Keratinocyte (primary cell): Measurements from ENCODE around the gene INSRR. TPM values are rescaled to one million over a fixed set of nuclear protein-coding genes. Genes with fewer than 3 reads are reported as not detected.

Source experiments
- DNase-seq: peaks from one replicate; pipeline ENCODE4 v3.0.0-alpha.2; 2011; ENCODE audit warnings: low read depth, missing footprints, low spot score
- FAIRE-seq: peaks from 2 replicates; lab custom pipeline; 2011; peaks lifted over from hg19 to GRCh38; lab: Jason Lieb, UNC
- H2AFZ ChIP-seq: 2 replicates; pipeline ENCODE4 v1.6.0; 2012; ENCODE audit warnings: low read length, control low read depth, inconsistent platforms; ENCODE audit not compliant: control insufficient read depth
- H3K27ac ChIP-seq: 2 replicates; pipeline ENCODE4 v1.5.1; 2011; ENCODE audit warnings: low read length; ENCODE audit not compliant: control insufficient read depth, insufficient read depth
- H3K27me3 ChIP-seq: 3 replicates; pipeline ENCODE4 v1.6.0; 2011; ENCODE audit warnings: low read length; ENCODE audit not compliant: control insufficient read depth, insufficient read depth; ENCODE audit errors: extremely low read depth
- H3K36me3 ChIP-seq, 2 experiments: 2 replicates in 1 of 2; 3 replicates in 1 of 2; pipeline ENCODE4 v1.5.1; 2011; ENCODE audit warnings: low read length in 2 of 2, mild to moderate bottlenecking in 1 of 2; ENCODE audit not compliant: control insufficient read depth in 2 of 2, insufficient read depth in 2 of 2; ENCODE audit errors: extremely low read depth in 1 of 2
- H3K4me1 ChIP-seq: 3 replicates; pipeline ENCODE4 v1.5.1; 2011; ENCODE audit warnings: low read length; ENCODE audit not compliant: control insufficient read depth, insufficient read depth; ENCODE audit errors: extremely low read depth
- H3K4me2 ChIP-seq: 3 replicates; pipeline ENCODE4 v1.6.0; 2011; ENCODE audit warnings: low read depth, low read length; ENCODE audit not compliant: control insufficient read depth, insufficient read depth; ENCODE audit errors: extremely low read depth
- H3K4me3 ChIP-seq, 3 experiments: fragments of 200-600 bp in 1 of 3; sonication (generic) in 1 of 3; 2 replicates in 2 of 3; 3 replicates in 1 of 3; pipeline ENCODE4 v1.5.1; 2011 to 2016; ENCODE audit warnings: low read length in 3 of 3, mild to moderate bottlenecking in 3 of 3, control low read depth in 2 of 3, inconsistent platforms in 1 of 3, low read depth in 1 of 3, mixed read lengths in 1 of 3, mixed run types in 1 of 3, moderate library complexity in 1 of 3; ENCODE audit not compliant: control insufficient read depth in 2 of 3, insufficient read depth in 2 of 3; ENCODE audit errors: extremely low read depth in 1 of 3
- H3K79me2 ChIP-seq: 2 replicates; pipeline ENCODE4 v1.6.0; 2012; ENCODE audit warnings: low read length; ENCODE audit not compliant: control insufficient read depth, insufficient read depth
- H3K9ac ChIP-seq: 3 replicates; pipeline ENCODE4 v1.6.0; 2011; ENCODE audit warnings: low read length; ENCODE audit not compliant: control insufficient read depth, insufficient read depth; ENCODE audit errors: extremely low read depth
- H3K9me1 ChIP-seq: 3 replicates; pipeline ENCODE4 v1.6.0; 2011; ENCODE audit warnings: low read length; ENCODE audit not compliant: control insufficient read depth, insufficient read depth; ENCODE audit errors: extremely low read depth
- H3K9me3 ChIP-seq: 2 replicates; pipeline ENCODE4 v1.5.1; 2012; ENCODE audit warnings: low read depth, low read length; ENCODE audit not compliant: control insufficient read depth
- H4K20me1 ChIP-seq: 3 replicates; pipeline ENCODE4 v1.6.0; 2011; ENCODE audit warnings: low read length; ENCODE audit not compliant: control insufficient read depth, insufficient read depth; ENCODE audit errors: extremely low read depth
- EZH2 ChIP-seq: IDR thresholded peaks from one replicate; pipeline ENCODE4 v1.6.1; 2012; ENCODE audit warnings: inconsistent platforms, mild to moderate bottlenecking, low read length, moderate library complexity
- dilution Hi-C: fragments of 300-500 bp; cut with MboI; formaldehyde crosslinking; loops from one replicate; pipeline ENCODE4 v1.7.0; 2020; ENCODE audit warnings: low sequenced_read_pairs; ENCODE audit not compliant: extremely low pct_ligation_motif_present
- polyA plus RNA-seq, 5 experiments: library from polyadenylated mRNA; depleted of rRNA in 3 of 5; stranded (reverse) in 3 of 5; stranded (forward) in 1 of 5; unstranded in 1 of 5; fragments of >200 nt; gene quantifications; 1 replicate in 1 of 5; 2 replicates in 3 of 5; 3 replicates in 1 of 5; pipeline versions ENCODE4 v1.2.1 to v1.2.3, GENCODE V29; 2011 to 2012; ENCODE audit warnings: missing spikeins in 2 of 5, low read depth in 1 of 5, low replicate concordance in 1 of 5
- TF ChIP-seq, protein P1 (sequence below), 3 experiments: IDR thresholded peaks in 1 of 3; conservative IDR thresholded peaks in 1 of 3; optimal IDR thresholded peaks in 1 of 3; 2 replicates in 2 of 3; 3 replicates in 1 of 3; pipeline versions ENCODE3 to v1.5.1; 2011; ENCODE audit warnings: low read length in 3 of 3, mild to moderate bottlenecking in 3 of 3, moderate library complexity in 2 of 3, control low read depth in 1 of 3, inconsistent platforms in 1 of 3; ENCODE audit not compliant: insufficient read depth in 2 of 3; ENCODE audit errors: extremely low read depth in 1 of 3

INSRR gene
- polyA plus RNA-seq, 1 donor (not counting 4 experiments of a cell fraction or from before 2014, with no cell fraction given): not detected

DNA sequence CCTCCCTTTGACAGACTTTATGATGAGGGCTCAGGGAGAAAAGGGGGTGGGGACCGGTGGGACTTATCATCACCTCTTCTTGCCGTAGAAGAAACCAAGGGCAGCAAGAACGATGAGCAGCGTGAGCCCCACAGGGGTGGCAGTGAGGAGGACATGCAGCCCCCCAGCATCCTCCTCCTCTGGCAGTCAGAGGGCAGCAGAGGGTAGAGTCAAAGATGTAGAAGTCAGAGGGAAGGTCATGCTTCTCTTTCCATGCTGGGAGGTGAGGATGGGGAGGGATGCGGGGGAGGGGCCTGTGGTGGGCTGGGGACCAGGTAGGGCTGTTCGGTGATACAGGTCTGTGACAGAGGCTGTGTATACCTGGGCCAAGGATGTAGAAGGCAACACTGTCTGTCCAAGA is 14.8 kb downstream of the INSRR start:
- no peak for FAIRE-seq
- no peak for DNase-seq
- H3K9me3 ChIP-seq: no peaks in the 10 kb centered on the region
- no peak overlapping the region for H2AFZ ChIP-seq
- H3K9me1 ChIP-seq: no peaks in the 10 kb centered on the region
- TF ChIP-seq, protein P1, sequence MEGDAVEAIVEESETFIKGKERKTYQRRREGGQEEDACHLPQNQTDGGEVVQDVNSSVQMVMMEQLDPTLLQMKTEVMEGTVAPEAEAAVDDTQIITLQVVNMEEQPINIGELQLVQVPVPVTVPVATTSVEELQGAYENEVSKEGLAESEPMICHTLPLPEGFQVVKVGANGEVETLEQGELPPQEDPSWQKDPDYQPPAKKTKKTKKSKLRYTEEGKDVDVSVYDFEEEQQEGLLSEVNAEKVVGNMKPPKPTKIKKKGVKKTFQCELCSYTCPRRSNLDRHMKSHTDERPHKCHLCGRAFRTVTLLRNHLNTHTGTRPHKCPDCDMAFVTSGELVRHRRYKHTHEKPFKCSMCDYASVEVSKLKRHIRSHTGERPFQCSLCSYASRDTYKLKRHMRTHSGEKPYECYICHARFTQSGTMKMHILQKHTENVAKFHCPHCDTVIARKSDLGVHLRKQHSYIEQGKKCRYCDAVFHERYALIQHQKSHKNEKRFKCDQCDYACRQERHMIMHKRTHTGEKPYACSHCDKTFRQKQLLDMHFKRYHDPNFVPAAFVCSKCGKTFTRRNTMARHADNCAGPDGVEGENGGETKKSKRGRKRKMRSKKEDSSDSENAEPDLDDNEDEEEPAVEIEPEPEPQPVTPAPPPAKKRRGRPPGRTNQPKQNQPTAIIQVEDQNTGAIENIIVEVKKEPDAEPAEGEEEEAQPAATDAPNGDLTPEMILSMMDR (optimal IDR thresholded peaks at IDR 0.05 in 1 of 3, IDR thresholded peaks at IDR 0.05 in 1 of 3, conservative IDR thresholded peaks at IDR 0.05 in 1 of 3; ENCODE audit: extremely low read depth in 1 of 3, insufficient read depth in 2 of 3, low read length in 3 of 3): no peak
- no peak for TF ChIP-seq EZH2
- H3K4me1 ChIP-seq: peaks cover 2% of the 10 kb centered on the region
- dilution Hi-C loops: no loop called here
- no peak overlapping the region for H3K4me3 ChIP-seq
- no peak overlapping the region for H3K9ac ChIP-seq
- no peak overlapping the region for H3K27ac ChIP-seq
- H3K36me3 ChIP-seq: no peaks in the 10 kb centered on the region
- peaks cover 73% of the 10 kb centered on the region for H3K27me3 ChIP-seq
- H4K20me1 ChIP-seq: peaks cover 2% of the 10 kb centered on the region
- H3K4me2 ChIP-seq: no peak overlapping the region
- no peaks in the 10 kb centered on the region for H3K79me2 ChIP-seq

DNA sequence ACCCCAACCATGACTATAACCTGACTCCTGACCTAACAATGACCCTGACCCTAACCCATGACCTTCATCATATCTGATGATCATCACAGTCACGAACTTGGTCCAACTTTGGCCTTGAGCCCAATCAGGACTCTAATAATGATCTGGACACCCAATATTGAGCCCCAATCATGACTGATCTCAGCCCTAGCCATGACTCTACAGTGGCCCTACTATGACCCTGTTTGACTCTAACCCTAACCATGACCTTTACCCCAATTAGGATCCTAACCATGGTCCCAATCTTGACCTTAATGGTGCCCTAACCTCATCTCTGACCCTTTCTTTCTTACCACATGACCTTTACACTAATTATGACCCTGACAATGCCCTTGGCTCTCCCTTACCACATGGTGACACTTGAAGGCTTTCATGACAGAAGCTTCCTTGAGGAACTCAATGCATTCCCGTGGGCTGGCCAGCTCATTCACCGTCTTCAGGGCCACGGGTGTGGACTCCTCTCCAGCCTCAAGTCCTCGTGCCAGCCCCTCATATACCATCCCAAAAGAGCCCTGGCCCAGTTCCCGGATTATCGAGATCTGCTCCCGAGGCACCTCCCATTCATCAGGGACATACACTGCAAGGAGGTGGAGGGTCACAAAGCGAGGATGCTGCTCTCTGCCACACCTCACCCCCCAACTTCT is 16.2 kb downstream of the INSRR start:
- dilution Hi-C loops: no loop called here
- no peak overlapping the region for H2AFZ ChIP-seq
- TF ChIP-seq, protein P1 (optimal IDR thresholded peaks at IDR 0.05 in 1 of 3, IDR thresholded peaks at IDR 0.05 in 1 of 3, conservative IDR thresholded peaks at IDR 0.05 in 1 of 3; ENCODE audit: extremely low read depth in 1 of 3, insufficient read depth in 2 of 3, low read length in 3 of 3): no peak
- TF ChIP-seq EZH2: no peak
- H3K9me3 ChIP-seq: no peaks in the 10 kb centered on the region
- DNase-seq (no peak), FAIRE-seq (no peak)
- H3K9me1 ChIP-seq: no peaks in the 10 kb centered on the region
- peaks cover 62% of the 10 kb centered on the region for H3K27me3 ChIP-seq
- no peak overlapping the region for H3K9ac ChIP-seq
- no peaks in the 10 kb centered on the region for H3K79me2 ChIP-seq
- peaks cover 2% of the 10 kb centered on the region for H3K4me1 ChIP-seq
- H3K4me2 ChIP-seq: no peak overlapping the region
- H4K20me1 ChIP-seq: peaks cover 2% of the 10 kb centered on the region
- H3K27ac ChIP-seq: no peak overlapping the region
- no peaks in the 10 kb centered on the region for H3K36me3 ChIP-seq
- no peak overlapping the region for H3K4me3 ChIP-seq
